Neural cell (in vitro differentiated cells): Measurements from ENCODE around the gene GALNT15. TPM values are rescaled to one million over a fixed set of nuclear protein-coding genes. Genes with fewer than 3 reads are reported as not detected.

Experiments used
- H2AFZ ChIP-seq: fragments of 200-600, 300-800 bp; sonication (generic), shearing (Covaris generic); 2 replicates; pipeline ENCODE4 v1.6.0; 2014; ENCODE audit warnings: low read depth, mild to moderate bottlenecking, antibody characterized with exemption, low read length, moderate library complexity
- H3F3A ChIP-seq: fragments of 200-600 bp; shearing (Covaris generic); 2 replicates; pipeline ENCODE4 v1.6.1; 2016; ENCODE audit warnings: mild to moderate bottlenecking, moderate library complexity, mixed read lengths, antibody characterized with exemption, low read length; ENCODE audit not compliant: insufficient read depth, poor library complexity, severe bottlenecking
- H3K27ac ChIP-seq: fragments of 200-600, 300-800 bp; sonication (generic), shearing (Covaris generic); 2 replicates; pipeline ENCODE4 v1.5.1; 2014; ENCODE audit warnings: mild to moderate bottlenecking, low read length, moderate library complexity
- H3K27me3 ChIP-seq: fragments of 300-800, 200-600 bp; sonication (generic), shearing (Covaris generic); 2 replicates; pipeline ENCODE4 v1.6.0; 2014; ENCODE audit warnings: mild to moderate bottlenecking, low read depth, low read length, moderate library complexity; ENCODE audit not compliant: insufficient read depth
- H3K36me3 ChIP-seq: fragments of 300-800, 200-600 bp; sonication (generic), shearing (Covaris generic); 2 replicates; pipeline ENCODE4 v1.5.1; 2014; ENCODE audit warnings: mild to moderate bottlenecking, antibody characterized with exemption, low read length, moderate library complexity; ENCODE audit not compliant: insufficient read depth
- H3K4me2 ChIP-seq: fragments of 300-800, 200-600 bp; sonication (generic), shearing (Covaris generic); 2 replicates; pipeline ENCODE4 v1.6.0; 2014; ENCODE audit warnings: mild to moderate bottlenecking, low read length
- H3K4me3 ChIP-seq: fragments of 300-800, 200-600 bp; sonication (generic), shearing (Covaris generic); 2 replicates; pipeline ENCODE4 v1.5.1; 2014; ENCODE audit warnings: mild to moderate bottlenecking, low read length, moderate library complexity
- H3K79me2 ChIP-seq: fragments of 200-600 bp; shearing (Covaris generic); replicated peaks from 2 replicates; pipeline ENCODE4 v1.6.0; 2014; ENCODE audit warnings: mild to moderate bottlenecking, low read length, moderate library complexity; ENCODE audit not compliant: insufficient read depth
- H3K9ac ChIP-seq: fragments of 300-800, 200-600 bp; sonication (generic), shearing (Covaris generic); 2 replicates; pipeline ENCODE4 v1.6.1; 2016; ENCODE audit warnings: mild to moderate bottlenecking, low read length, mixed read lengths
- H3K9me2 ChIP-seq: fragments of 200-600 bp; shearing (Covaris generic); 2 replicates; pipeline ENCODE4 v1.6.1; 2016; ENCODE audit warnings: mild to moderate bottlenecking, low read length, mixed read lengths; ENCODE audit not compliant: insufficient read depth
- H3K9me3 ChIP-seq: fragments of 200-600, 300-800 bp; sonication (generic), shearing (Covaris generic); 2 replicates; pipeline ENCODE4 v1.6.1; 2016; ENCODE audit warnings: mild to moderate bottlenecking, mixed run types, low read length, moderate library complexity, mixed read lengths
- H4K20me1 ChIP-seq: fragments of 200-600 bp; shearing (Covaris generic); 2 replicates; pipeline ENCODE4 v1.6.1; 2016; ENCODE audit warnings: mild to moderate bottlenecking, mixed run types; ENCODE audit not compliant: insufficient read depth
- EP300 ChIP-seq: fragments of 450-650 bp; conservative IDR thresholded peaks from 2 replicates; pipeline ENCODE4 v1.6.1; 2014; ENCODE audit warnings: antibody characterized with exemption, mild to moderate bottlenecking, moderate library complexity; ENCODE audit not compliant: poor library complexity, severe bottlenecking
- EZH2 ChIP-seq: fragments of 200-600, 300-800 bp; shearing (Covaris generic), sonication (generic); IDR thresholded peaks from 2 replicates; pipeline ENCODE4 v1.6.1; 2014; ENCODE audit warnings: antibody characterized with exemption, low read length, borderline replicate concordance, mild to moderate bottlenecking; ENCODE audit not compliant: insufficient read depth, poor library complexity, severe bottlenecking
- MXI1 ChIP-seq: fragments of 450-650 bp; conservative IDR thresholded peaks from 2 replicates; pipeline ENCODE4 v1.6.1; 2014; ENCODE audit warnings: antibody characterized with exemption, mild to moderate bottlenecking; ENCODE audit not compliant: poor library complexity, severe bottlenecking
- POLR2AphosphoS5 ChIP-seq: IDR thresholded peaks from 2 replicates; pipeline ENCODE4 v1.6.1; 2012
- RAD21 ChIP-seq: fragments of 450-650 bp; conservative IDR thresholded peaks from 2 replicates; pipeline ENCODE4 v1.6.1; 2014; ENCODE audit warnings: antibody characterized with exemption, mild to moderate bottlenecking, moderate library complexity
- SMC3 ChIP-seq: fragments of 450-650 bp; conservative IDR thresholded peaks from 2 replicates; pipeline ENCODE4 v1.6.1; 2014; ENCODE audit warnings: antibody characterized with exemption, mild to moderate bottlenecking, moderate library complexity; ENCODE audit not compliant: poor library complexity
- TAF1 ChIP-seq: IDR thresholded peaks from 2 replicates; pipeline ENCODE4 v1.6.1; 2012; ENCODE audit warnings: low read depth
- polyA plus RNA-seq: library from polyadenylated mRNA; depleted of rRNA; stranded (reverse); fragments of >200 nt; gene quantifications from 2 replicates; pipeline ENCODE4 v1.2.3, GENCODE V29; 2014
- TF ChIP-seq, protein P1 (sequence below): IDR thresholded peaks from 2 replicates; pipeline ENCODE4 v1.6.1; 2012; ENCODE audit warnings: borderline replicate concordance
- TF ChIP-seq, protein P2 (sequence below): fragments of 450-650 bp; IDR thresholded peaks from 2 replicates; pipeline ENCODE4 v1.5.1; 2014; ENCODE audit warnings: antibody characterized with exemption, mild to moderate bottlenecking, moderate library complexity; ENCODE audit not compliant: poor library complexity, severe bottlenecking

The GALNT15 gene
- polyA plus RNA-seq, 1 donor from 2014 or later: 1.5 TPM

DNA sequence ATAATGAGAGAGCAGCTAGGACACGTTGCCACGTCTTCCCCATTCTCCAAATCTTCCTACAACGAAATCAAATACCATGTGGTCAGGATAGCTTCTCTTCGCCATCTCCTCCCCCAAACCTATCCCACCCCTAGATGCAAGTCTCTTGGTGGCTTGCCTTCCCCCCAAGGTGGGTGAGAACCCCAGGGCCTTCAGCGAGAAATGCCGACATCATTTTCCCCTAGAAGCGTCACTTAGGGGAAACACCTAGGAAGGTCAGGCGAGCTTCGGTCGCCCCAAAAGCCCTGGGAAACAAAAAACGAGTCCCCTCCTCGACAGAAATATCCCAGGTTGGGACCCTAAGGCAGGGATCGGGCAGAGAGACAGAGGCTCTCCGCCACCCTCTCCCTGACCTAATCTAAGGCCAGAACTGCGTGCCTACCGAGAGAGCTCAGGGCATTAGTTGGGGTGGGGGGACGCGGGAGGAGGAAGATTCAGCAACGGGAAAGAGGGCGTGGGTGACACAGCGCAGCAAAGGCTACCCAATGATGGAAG is 89.8 kb downstream of the GALNT15 start (continued):
- TF ChIP-seq, protein P1, sequence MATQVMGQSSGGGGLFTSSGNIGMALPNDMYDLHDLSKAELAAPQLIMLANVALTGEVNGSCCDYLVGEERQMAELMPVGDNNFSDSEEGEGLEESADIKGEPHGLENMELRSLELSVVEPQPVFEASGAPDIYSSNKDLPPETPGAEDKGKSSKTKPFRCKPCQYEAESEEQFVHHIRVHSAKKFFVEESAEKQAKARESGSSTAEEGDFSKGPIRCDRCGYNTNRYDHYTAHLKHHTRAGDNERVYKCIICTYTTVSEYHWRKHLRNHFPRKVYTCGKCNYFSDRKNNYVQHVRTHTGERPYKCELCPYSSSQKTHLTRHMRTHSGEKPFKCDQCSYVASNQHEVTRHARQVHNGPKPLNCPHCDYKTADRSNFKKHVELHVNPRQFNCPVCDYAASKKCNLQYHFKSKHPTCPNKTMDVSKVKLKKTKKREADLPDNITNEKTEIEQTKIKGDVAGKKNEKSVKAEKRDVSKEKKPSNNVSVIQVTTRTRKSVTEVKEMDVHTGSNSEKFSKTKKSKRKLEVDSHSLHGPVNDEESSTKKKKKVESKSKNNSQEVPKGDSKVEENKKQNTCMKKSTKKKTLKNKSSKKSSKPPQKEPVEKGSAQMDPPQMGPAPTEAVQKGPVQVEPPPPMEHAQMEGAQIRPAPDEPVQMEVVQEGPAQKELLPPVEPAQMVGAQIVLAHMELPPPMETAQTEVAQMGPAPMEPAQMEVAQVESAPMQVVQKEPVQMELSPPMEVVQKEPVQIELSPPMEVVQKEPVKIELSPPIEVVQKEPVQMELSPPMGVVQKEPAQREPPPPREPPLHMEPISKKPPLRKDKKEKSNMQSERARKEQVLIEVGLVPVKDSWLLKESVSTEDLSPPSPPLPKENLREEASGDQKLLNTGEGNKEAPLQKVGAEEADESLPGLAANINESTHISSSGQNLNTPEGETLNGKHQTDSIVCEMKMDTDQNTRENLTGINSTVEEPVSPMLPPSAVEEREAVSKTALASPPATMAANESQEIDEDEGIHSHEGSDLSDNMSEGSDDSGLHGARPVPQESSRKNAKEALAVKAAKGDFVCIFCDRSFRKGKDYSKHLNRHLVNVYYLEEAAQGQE: no peak

DNA sequence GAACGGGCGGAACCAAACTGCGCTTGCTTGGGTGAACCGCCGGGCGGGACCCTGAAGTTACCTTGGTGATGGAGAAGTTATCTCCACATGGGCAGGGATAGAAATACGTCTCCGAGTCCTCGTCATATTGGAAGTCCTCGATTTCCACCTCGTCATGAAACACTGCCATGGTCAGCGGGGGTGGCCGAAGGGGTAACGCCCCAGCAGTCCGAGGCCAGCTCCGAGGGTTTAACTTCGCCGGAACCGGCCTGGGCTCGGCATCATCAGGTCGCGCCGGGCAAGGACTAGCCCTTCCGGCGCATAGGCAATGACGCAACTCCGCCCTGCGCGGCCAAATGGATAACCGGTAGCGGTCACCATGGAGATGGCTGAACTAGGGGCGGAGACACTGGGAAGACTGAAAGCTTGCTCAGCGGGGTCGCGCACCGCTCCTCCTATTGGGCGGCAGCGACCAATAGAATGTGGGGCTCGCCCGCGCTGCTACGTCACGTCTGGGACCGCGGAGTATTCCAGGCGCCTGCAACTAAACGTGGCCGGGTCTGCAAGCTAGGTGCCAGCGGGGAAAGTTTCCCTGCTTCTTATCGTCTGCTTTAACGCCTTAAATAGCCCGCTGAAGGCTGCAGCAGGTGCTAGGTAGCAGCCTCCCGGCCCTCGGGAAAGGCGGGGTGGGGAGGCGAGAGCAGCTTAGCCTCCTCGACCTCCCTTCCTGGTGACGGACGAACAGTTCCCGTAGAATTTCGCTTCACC is 90.4 kb downstream of the GALNT15 start, which contains the start of the genes DPH3 and OXNAD1:
Gene DPH3 (minus strand): TSS at position 236 of the 747 bp plus-strand sequence. CDS start 67 bp downstream, at position 169.
Gene OXNAD1 (plus strand): TSS at position 505 of the 747 bp plus-strand sequence. CDS start 5,741 bp downstream, outside the sequence.
- Histone ChIP-seq H4K20me1 (no peaks in the 10 kb centered on the region), H3K36me3 (no peaks in the 10 kb centered on the region), H3K9me3 (no peaks in the 10 kb centered on the region)

More for the DNA sequence above, 90.4 kb downstream of the GALNT15 start, which contains the start of the genes DPH3 and OXNAD1:
- H3K27ac ChIP-seq: peak within 1 kb of the TSS; percentile 67
- H3F3A ChIP-seq: no peaks in the 10 kb centered on the region
- H3K9ac ChIP-seq: peak within 1 kb of the TSS; percentile 68
- no peaks in the 10 kb centered on the region for H3K27me3 ChIP-seq
- TF ChIP-seq MXI1 (peak; percentile 98), POLR2AphosphoS5 (peak; percentile 79), RAD21 (no peak), SMC3 (no peak), EZH2 (no peak), TAF1 (peak; percentile 61), EP300 (peak; percentile 80)
- TF ChIP-seq, protein P2, sequence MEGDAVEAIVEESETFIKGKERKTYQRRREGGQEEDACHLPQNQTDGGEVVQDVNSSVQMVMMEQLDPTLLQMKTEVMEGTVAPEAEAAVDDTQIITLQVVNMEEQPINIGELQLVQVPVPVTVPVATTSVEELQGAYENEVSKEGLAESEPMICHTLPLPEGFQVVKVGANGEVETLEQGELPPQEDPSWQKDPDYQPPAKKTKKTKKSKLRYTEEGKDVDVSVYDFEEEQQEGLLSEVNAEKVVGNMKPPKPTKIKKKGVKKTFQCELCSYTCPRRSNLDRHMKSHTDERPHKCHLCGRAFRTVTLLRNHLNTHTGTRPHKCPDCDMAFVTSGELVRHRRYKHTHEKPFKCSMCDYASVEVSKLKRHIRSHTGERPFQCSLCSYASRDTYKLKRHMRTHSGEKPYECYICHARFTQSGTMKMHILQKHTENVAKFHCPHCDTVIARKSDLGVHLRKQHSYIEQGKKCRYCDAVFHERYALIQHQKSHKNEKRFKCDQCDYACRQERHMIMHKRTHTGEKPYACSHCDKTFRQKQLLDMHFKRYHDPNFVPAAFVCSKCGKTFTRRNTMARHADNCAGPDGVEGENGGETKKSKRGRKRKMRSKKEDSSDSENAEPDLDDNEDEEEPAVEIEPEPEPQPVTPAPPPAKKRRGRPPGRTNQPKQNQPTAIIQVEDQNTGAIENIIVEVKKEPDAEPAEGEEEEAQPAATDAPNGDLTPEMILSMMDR: peak; percentile 36
- TF ChIP-seq, protein P1: peak; percentile 63
- no peaks in the 10 kb centered on the region for H3K9me2 ChIP-seq
- H2AFZ ChIP-seq: peak within 1 kb of the TSS; percentile 43
- H3K4me3 ChIP-seq: peak within 1 kb of the TSS; percentile 73
- H3K79me2 ChIP-seq: peaks cover 54% of the 10 kb centered on the region
- peak within 1 kb of the TSS; percentile 91 for H3K4me2 ChIP-seq
